ENCODE results near the gene ATP5F1E. TPM values are rescaled to one million over a fixed set of nuclear protein-coding genes. Genes with fewer than 3 reads are reported as not detected.

Gene ATP5F1E
- total RNA-seq, 2 donors from 2014 or later, result 16.2 to 16.6 TPM

GRCh38 chr20:59046862-59047261 is 14.7 kb upstream of the ATP5F1E start:
- ATAC-seq, result no peak
- intact Hi-C loops (cut with DNase I), result no loop called here
- no peak overlapping the region for H3K27ac ChIP-seq
- 89 to 90% methylated on average over 3 of the region's 3 CpGs for WGBS, 2 donors
- no peaks in the 10 kb centered on the region for H3K9me3 ChIP-seq
- no peaks in the 10 kb centered on the region for H3K27me3 ChIP-seq
- H3K4me1 ChIP-seq, result peaks cover 7% of the 10 kb centered on the region
- H3K4me3 ChIP-seq, result no peak overlapping the region
- no peak for DNase-seq
- no peaks in the 10 kb centered on the region for H3K36me3 ChIP-seq (replicated peaks in 1 of 2; ENCODE audit: insufficient read depth in 1 of 2, low read depth in 2 of 2)
- no peak for TF ChIP-seq POLR2A (IDR thresholded peaks at IDR 0.05)
- no peak for TF ChIP-seq CTCF (IDR thresholded peaks at IDR 0.05)

GRCh38 chr20:59044796-59045195 is 12.7 kb upstream of the ATP5F1E start:
- H3K36me3 ChIP-seq (replicated peaks in 1 of 2; ENCODE audit: insufficient read depth in 1 of 2, low read depth in 2 of 2), result no peaks in the 10 kb centered on the region
- H3K4me3 ChIP-seq, result no peak overlapping the region
- no peaks in the 10 kb centered on the region for H3K9me3 ChIP-seq
- peaks cover 28% of the 10 kb centered on the region for H3K4me1 ChIP-seq
- WGBS, 2 donors, result 84 to 94% methylated on average over 3 of the region's 3 CpGs
- ATAC-seq, result no peak
- no peak for TF ChIP-seq CTCF (IDR thresholded peaks at IDR 0.05)
- no peak for TF ChIP-seq POLR2A (IDR thresholded peaks at IDR 0.05)
- no peak overlapping the region for H3K27ac ChIP-seq
- no peaks in the 10 kb centered on the region for H3K27me3 ChIP-seq
- intact Hi-C loops (cut with DNase I), result no loop called here
- no peak for DNase-seq

GRCh38 chr20:59044295-59044694 is 12.2 kb upstream of the ATP5F1E start:
- Histone ChIP-seq H3K27ac (no peak overlapping the region), H3K27me3 (no peaks in the 10 kb centered on the region)
- intact Hi-C loops (cut with DNase I), result no loop called here

GRCh38 chr20:59043698-59044097 is 11.6 kb upstream of the ATP5F1E start:
- Histone ChIP-seq H3K4me3 (no peak overlapping the region), H3K27me3 (no peaks in the 10 kb centered on the region), H3K27ac (peak overlapping the region in 1 of 4 donors; percentile 79), H3K9me3 (no peaks in the 10 kb centered on the region), H3K36me3 (replicated peaks in 1 of 2; ENCODE audit: insufficient read depth in 1 of 2, low read depth in 2 of 2) (no peaks in the 10 kb centered on the region), H3K4me1 (peaks cover 28% of the 10 kb centered on the region)
- no peak for DNase-seq
- no peak for TF ChIP-seq CTCF (IDR thresholded peaks at IDR 0.05)
- no peak for TF ChIP-seq POLR2A (IDR thresholded peaks at IDR 0.05)
- intact Hi-C loops (cut with DNase I), result no loop called here
- ATAC-seq, result no peak
- WGBS, 2 donors, result 68 to 76% methylated on average over 3 of the region's 3 CpGs

More at GRCh38 chr20:59044295-59044694, 12.2 kb upstream of the ATP5F1E start:
- WGBS, 2 donors, result 84 to 89% methylated on average over 3 of the region's 3 CpGs
- Histone ChIP-seq H3K9me3 (no peaks in the 10 kb centered on the region), H3K4me1 (peaks cover 28% of the 10 kb centered on the region), H3K36me3 (replicated peaks in 1 of 2; ENCODE audit: insufficient read depth in 1 of 2, low read depth in 2 of 2) (no peaks in the 10 kb centered on the region), H3K4me3 (no peak overlapping the region)
- DNase-seq, result no peak
- TF ChIP-seq POLR2A (IDR thresholded peaks at IDR 0.05), result no peak
- no peak for TF ChIP-seq CTCF (IDR thresholded peaks at IDR 0.05)
- no peak for ATAC-seq
